Measurements from ENCODE around the gene ATP13A5.

GRCh38 chr3:193243571-193243970 is 135.0 kb downstream of the ATP13A5 start:
- TF ChIP-seq CTCF (IDR thresholded peaks at IDR 0.05; ENCODE audit: low read depth, low read length, poor library complexity, severe bottlenecking), result no peak
- TF ChIP-seq EZH2phosphoT487 (IDR thresholded peaks at IDR 0.05; ENCODE audit: borderline replicate concordance, low read length), result no peak

Data from DOHH2 (cell line).